BE2C (cell line): Measurements from ENCODE around the gene C10orf53.

ENCODE experiments used
- DNase-seq: peaks from one replicate; pipeline ENCODE4 v3.0.0-alpha.2; 2020
- H3K27me3 ChIP-seq: fragments of 250-450 bp; sonication (Bioruptor Pico); 2 replicates; pipeline ENCODE4 v1.5.1; 2020; ENCODE audit warnings: mild to moderate bottlenecking
- H3K36me3 ChIP-seq: fragments of 250-450 bp; sonication (Bioruptor Pico); 2 replicates; pipeline ENCODE4 v1.5.1; 2020; ENCODE audit warnings: mild to moderate bottlenecking
- H3K4me1 ChIP-seq: fragments of 250-450 bp; sonication (Bioruptor Pico); 2 replicates; pipeline ENCODE4 v1.5.1; 2020
- H3K4me3 ChIP-seq: 2 replicates; pipeline ENCODE4 v1.5.1; 2011; ENCODE audit warnings: low read depth, low read length
- H3K9me3 ChIP-seq: fragments of 250-450 bp; sonication (Bioruptor Pico); 2 replicates; pipeline ENCODE4 v1.5.1; 2020
- TF ChIP-seq, protein P1 (sequence below): IDR thresholded peaks from 2 replicates; pipeline ENCODE4 v1.5.1; 2012; ENCODE audit warnings: mild to moderate bottlenecking, low read depth, low read length

Gene C10orf53

DNA sequence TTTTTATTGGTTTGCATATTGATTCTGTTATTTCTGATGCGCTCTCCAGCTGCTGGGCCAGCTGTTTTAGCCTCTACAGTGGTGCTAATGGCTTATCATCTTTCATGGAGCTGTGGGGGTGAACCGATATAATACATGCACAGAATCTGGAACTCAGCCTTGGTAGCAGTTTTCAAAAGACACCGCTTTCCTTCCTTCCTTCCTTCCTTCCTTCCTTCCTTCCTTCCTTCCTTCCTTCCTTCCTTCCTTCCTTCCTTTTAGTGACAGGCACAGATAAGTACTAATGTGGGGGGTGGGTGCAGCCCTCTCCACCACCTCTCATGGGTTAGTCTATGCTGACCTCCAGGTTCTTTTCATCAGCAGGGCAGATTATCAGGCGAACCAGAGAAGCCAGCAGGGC lies 31.9 kb upstream of the C10orf53 start:
- TF ChIP-seq, protein P1, sequence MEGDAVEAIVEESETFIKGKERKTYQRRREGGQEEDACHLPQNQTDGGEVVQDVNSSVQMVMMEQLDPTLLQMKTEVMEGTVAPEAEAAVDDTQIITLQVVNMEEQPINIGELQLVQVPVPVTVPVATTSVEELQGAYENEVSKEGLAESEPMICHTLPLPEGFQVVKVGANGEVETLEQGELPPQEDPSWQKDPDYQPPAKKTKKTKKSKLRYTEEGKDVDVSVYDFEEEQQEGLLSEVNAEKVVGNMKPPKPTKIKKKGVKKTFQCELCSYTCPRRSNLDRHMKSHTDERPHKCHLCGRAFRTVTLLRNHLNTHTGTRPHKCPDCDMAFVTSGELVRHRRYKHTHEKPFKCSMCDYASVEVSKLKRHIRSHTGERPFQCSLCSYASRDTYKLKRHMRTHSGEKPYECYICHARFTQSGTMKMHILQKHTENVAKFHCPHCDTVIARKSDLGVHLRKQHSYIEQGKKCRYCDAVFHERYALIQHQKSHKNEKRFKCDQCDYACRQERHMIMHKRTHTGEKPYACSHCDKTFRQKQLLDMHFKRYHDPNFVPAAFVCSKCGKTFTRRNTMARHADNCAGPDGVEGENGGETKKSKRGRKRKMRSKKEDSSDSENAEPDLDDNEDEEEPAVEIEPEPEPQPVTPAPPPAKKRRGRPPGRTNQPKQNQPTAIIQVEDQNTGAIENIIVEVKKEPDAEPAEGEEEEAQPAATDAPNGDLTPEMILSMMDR = no peak
- Histone ChIP-seq H3K9me3 (no peaks in the 10 kb centered on the region), H3K27me3 (no peaks in the 10 kb centered on the region), H3K36me3 (no peaks in the 10 kb centered on the region), H3K4me3 (no peak overlapping the region), H3K4me1 (no peaks in the 10 kb centered on the region)
- no peak for DNase-seq

DNA sequence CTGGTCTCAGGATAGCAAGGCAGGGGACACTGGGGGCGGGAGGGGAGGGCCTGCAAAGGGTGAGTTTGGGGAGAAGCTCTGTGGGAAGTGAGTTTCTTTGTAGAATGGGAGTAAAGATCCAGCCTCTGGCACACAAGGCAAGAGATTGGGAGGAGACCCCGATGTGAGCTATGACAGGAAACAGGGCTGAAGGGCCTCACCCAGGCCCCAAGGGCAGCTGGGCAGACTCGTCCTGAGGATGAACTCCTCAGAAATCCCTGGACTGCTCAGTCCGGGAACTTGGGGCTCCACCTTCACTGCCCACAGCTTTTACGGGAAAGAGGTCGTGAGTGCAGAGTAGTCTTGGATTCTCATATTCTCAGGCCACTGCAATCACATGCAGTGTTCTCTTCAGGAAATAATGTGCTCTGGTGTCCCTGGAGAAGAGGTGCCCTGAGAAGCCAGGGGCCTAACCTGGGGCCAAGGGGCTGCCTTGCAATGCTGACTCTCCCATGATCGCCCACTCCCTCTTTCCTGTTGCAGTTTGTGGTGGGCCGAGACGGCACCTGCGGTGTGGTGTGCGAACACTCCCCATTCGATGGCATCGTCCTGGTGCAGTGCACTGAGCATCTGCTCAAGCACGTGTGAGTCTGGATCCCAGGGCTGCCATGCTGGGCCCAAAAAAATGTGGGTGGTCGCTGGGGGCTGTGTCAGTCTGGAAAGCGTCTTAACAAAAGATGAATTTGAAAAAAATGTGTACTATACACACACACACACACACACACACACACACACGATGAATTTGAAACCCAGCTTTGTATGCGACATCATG lies 31.3 kb upstream of the C10orf53 start:
- no peaks in the 10 kb centered on the region for H3K36me3 ChIP-seq
- H3K4me3 ChIP-seq = no peak overlapping the region
- H3K4me1 ChIP-seq = no peaks in the 10 kb centered on the region
- TF ChIP-seq, protein P1 = no peak
- no peak for DNase-seq
- H3K27me3 ChIP-seq = no peaks in the 10 kb centered on the region
- no peaks in the 10 kb centered on the region for H3K9me3 ChIP-seq

DNA sequence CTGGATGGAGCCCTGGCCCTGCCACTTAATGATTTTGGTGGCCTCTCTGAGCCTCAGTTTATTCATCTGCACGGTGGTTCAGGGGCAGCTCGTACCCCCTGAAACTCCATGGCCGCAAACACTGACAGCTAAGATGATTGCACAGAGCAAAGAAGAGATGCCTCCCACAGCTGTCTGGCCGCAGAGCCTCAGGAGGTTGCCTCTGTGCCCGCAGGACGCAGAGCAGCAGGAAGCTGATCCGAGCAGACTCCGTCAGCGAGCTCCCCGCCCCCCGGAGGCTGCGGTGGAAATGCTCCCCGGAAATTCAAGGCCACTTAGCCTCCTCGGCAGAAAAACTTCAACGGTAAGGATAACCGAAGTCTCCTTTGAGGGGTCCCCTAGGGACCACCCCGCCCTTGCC lies 30.2 kb upstream of the C10orf53 start:
- no peak for DNase-seq
- H3K27me3 ChIP-seq = no peaks in the 10 kb centered on the region
- H3K4me3 ChIP-seq = no peak overlapping the region
- no peaks in the 10 kb centered on the region for H3K36me3 ChIP-seq
- TF ChIP-seq, protein P1 = no peak
- H3K9me3 ChIP-seq = no peaks in the 10 kb centered on the region
- no peaks in the 10 kb centered on the region for H3K4me1 ChIP-seq

DNA sequence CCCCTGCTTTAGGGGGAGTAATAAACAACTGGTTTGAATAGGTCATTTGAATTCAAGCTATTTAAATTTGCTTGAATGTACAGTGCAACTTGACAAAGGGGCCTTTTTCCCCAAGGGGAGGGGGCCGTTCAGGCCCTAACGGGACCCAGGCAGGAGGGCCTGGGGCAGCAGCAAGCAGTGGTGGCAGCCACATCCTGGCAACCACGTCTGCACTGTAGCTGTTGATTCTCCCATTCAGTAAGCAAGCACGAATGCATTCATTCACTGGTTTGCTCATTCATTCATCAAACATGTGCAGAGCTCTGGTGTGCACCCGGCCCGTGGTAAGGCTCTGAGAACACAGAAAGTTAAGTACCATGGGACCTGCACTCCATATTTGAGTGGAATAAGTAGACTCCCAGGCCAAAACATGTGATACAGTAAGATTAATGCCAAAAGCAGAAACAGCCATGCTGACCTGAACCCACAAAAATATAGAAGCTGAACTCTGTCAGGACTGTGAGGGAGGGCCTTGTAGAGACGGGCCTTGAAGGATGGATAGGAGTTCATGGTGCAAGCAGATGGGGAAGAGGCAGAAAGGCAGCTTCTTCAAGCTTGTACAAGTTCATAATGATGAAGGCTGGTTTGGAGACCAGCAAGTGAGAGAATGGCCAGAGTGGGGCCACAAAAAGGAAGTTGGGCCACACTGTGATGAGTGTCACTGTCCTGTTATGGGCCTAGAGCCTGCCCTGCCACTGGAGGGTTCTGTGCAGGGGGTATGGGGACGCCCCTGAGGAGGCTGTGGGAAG lies 29.3 kb upstream of the C10orf53 start:
- DNase-seq = no peak
- H3K4me3 ChIP-seq = no peak overlapping the region
- H3K9me3 ChIP-seq = no peaks in the 10 kb centered on the region
- no peaks in the 10 kb centered on the region for H3K27me3 ChIP-seq
- H3K36me3 ChIP-seq = no peaks in the 10 kb centered on the region
- TF ChIP-seq, protein P1 = no peak
- no peaks in the 10 kb centered on the region for H3K4me1 ChIP-seq

DNA sequence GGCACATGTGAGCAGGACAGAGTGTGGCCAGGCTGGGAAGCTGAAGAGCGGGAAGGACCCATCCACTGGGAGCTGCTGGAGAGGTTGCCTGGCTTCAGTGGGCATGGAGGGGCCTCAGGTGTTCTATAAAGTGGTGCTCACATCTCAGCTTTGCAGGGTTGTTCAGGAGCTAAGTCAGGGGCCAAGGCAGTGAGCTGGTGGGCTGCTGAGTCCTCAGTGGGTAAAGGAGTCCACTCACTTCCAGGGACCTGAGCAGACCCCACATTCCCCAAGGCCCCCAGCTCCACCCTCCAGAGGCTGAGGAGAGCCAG lies 28.8 kb upstream of the C10orf53 start:
- no peak for DNase-seq
- Histone ChIP-seq H3K27me3 (no peaks in the 10 kb centered on the region), H3K4me1 (no peaks in the 10 kb centered on the region), H3K9me3 (no peaks in the 10 kb centered on the region), H3K36me3 (no peaks in the 10 kb centered on the region), H3K4me3 (no peak overlapping the region)
- TF ChIP-seq, protein P1 = no peak
